Stimulated activated naive B cell treated with anti-CD40 and anti-IgM and Interleukin-4, amounts not matched to agents 10 μg/mL and 1 μg/mL and 100 μg/mL, for 72 hours (primary cell): ENCODE data around the gene ATP2B2.

ENCODE experiments used
- ATAC-seq, 2 donors: fragments of 150-1000 bp; cut with Tn5 transposase; replicated peaks; 2 replicates each; pipeline ENCODE4 v1.10.0; 2021; ENCODE audit warnings: moderate library complexity in 1 of 2
- DNase-seq: peaks from one replicate; pipeline ENCODE4 v3.0.0; 2021
- H3K27ac Mint-ChIP-seq: one replicate; pipeline ENCODE4 v1.8.0; 2022; ENCODE audit warnings: mild to moderate bottlenecking, mixed read lengths
- H3K27me3 Mint-ChIP-seq, 2 donors: one replicate each; pipeline ENCODE4 v1.8.0; 2022; ENCODE audit warnings: mixed read lengths in 2 of 2
- H3K36me3 Mint-ChIP-seq, 2 donors: one replicate each; pipeline ENCODE4 v1.8.0; 2022; ENCODE audit warnings: mixed read lengths in 2 of 2, mild to moderate bottlenecking in 1 of 2
- H3K4me1 Mint-ChIP-seq, 2 donors: one replicate each; pipeline ENCODE4 v1.8.0; 2022; ENCODE audit warnings: mixed read lengths in 2 of 2, mild to moderate bottlenecking in 1 of 2
- H3K4me3 Mint-ChIP-seq, 2 donors: one replicate each; pipeline ENCODE4 v1.8.0; 2022; ENCODE audit warnings: mild to moderate bottlenecking in 2 of 2, mixed read lengths in 2 of 2, moderate library complexity in 1 of 2
- H3K9me3 Mint-ChIP-seq, 2 donors: one replicate each; pipeline ENCODE4 v1.8.0; 2022; ENCODE audit warnings: mixed read lengths in 2 of 2, mild to moderate bottlenecking in 1 of 2

The ATP2B2 gene

DNA sequence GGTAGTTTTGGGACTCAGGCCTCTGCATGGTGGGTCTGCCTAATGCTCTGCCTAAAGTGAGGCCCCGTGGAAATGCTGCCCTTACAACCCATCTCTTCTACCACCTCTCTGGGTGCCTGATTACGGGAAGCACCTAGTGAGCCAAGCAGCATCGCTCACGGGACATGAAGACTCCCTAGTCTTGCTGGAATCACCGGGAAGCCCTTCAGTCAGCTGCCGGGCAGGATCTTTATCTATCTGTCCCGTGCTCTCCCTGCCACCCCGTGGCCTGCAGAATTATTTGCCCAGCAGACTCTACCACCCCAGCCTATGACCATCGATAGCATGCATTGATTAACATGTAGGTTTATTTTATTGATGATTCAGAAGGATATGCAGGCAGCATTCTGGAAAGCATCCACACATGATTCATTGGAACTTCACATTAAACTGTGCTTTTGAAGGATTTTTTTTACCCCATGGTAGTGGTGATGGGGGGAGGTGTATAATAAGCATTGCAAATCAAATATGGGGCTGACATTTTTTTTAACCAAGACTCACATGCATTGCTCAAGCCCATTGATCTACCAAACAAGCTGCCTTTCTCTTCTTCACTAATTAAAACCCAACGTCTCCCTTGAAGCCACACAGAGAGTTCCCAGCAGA lies 63.1 kb downstream of the ATP2B2 start:
- Mint-ChIP-seq H3K27me3 (peaks cover 0 to 7% of the 10 kb centered on the region in 2 donors), H3K36me3 (no peaks in the 10 kb centered on the region), H3K4me1 (peaks cover 34 to 35% of the 10 kb centered on the region in 2 donors), H3K27ac (no peak overlapping the region), H3K4me3 (no peak overlapping the region), H3K9me3 (peaks cover 3 to 4% of the 10 kb centered on the region in 2 donors)
- ATAC-seq (no peak), DNase-seq (no peak)

DNA sequence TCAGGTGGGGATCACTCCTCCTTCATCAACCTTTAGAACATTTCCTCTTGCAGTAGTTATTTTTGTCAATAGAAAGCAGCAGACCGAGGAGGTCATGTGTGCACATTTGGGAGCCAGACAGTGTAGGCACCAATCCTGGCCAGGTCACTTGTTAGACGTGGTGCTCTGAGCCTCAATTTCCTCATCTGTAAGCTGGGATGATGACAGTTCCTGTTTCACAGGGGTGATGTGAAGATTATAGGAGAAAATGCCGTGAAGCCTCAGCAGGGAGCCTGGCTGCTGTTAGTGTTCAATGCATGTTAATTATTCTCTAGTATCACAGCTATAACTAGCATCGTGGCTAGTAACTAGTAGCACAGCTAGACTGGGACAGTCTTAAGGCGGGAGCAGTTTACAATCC lies 64.7 kb downstream of the ATP2B2 start:
- Mint-ChIP-seq H3K4me3 (no peak overlapping the region), H3K27ac (peak overlapping the region; percentile 43), H3K4me1 (peaks cover 43 to 45% of the 10 kb centered on the region in 2 donors), H3K36me3 (no peaks in the 10 kb centered on the region), H3K27me3 (peaks cover 0 to 7% of the 10 kb centered on the region in 2 donors), H3K9me3 (peaks cover 3 to 4% of the 10 kb centered on the region in 2 donors)
- ATAC-seq (no peak), DNase-seq (no peak)

DNA sequence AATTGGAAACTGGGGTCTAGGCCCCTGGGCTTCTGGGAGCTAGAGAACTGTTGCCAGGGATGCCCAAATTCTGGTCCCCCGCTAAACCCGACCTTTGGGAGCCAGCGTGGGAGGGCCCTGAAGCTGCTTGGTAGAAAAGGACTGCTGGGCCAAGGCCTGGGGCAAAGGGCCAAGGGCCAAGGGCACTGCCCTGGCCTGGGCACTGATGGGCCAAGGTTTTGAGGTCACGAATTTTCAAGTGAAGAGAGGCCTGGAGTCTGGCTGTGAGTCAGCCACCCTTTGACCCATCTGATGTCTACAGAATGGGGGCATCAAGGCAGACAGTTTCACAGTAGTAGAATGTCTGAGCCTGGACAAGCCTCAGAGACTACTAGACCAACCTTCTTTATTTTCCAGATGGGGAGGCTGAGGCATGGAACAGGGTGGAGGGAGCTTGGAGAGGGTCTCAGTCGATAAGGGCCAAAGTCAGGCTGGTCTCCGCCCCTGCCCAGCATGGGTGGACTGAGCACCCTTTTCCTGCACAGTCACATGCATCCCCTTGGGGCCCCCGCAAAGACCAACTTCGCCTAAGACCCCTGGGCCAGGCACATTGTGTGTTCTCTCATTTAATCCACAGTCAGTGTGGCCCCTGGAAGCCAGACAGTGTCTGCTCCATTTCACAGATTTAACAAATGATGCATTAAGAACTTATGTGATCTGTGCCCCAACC lies 66.3 kb downstream of the ATP2B2 start:
- Mint-ChIP-seq H3K4me1 (peaks cover 38 to 45% of the 10 kb centered on the region in 2 donors), H3K27me3 (no peaks in the 10 kb centered on the region), H3K27ac (no peak overlapping the region), H3K4me3 (no peak overlapping the region), H3K9me3 (peaks cover 3 to 4% of the 10 kb centered on the region in 2 donors), H3K36me3 (no peaks in the 10 kb centered on the region)
- ATAC-seq (no peak), DNase-seq (no peak)

DNA sequence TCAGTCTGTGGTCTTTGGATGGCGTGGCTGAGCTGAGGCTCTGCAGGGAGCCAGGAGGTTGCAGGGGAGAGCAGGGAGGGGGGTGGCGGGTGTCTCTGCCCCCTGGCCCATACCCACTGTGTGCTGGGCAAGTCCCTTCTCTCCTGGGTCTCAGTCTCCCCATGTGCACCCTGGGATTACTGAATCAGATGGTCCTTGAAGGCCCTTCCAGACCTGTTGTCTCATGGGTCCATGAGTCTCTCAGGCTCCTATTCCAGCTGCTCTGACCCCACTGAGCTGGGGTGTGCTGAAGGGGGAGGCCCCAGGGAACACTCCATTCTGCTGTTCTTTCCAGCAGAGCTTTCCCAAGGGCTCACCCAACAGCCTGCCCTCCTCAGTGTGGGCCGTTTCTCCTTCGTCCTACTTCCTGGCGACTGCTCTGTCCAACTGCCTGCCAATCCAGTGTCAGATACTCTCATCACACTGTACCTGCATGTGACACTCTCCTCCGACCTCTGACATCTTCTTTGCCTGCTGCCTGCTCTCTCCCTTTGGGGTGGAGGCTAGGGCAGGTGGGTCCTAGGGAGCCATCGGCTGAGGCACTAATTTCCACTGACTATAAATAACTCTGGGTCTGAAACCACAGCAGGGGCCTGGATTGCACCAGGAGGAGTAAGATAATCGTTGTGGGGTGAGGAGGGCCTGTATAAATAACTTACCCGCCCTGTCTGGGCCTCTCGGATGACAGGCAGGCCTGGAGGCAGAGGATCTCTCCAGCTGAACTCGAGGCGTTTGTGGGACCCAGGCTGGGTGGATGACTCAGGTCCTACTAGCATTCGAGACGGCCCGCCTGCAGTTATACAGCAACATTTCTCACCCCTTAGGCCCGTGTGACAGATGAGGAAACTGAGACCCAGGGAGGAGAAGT lies 67.1 kb downstream of the ATP2B2 start:
- no peaks in the 10 kb centered on the region for H3K27me3 Mint-ChIP-seq
- peaks cover 2 to 3% of the 10 kb centered on the region in 2 donors for H3K9me3 Mint-ChIP-seq
- peaks cover 37 to 43% of the 10 kb centered on the region in 2 donors for H3K4me1 Mint-ChIP-seq
- no peaks in the 10 kb centered on the region for H3K36me3 Mint-ChIP-seq
- DNase-seq (no peak), ATAC-seq (peak; percentile 15)
- H3K4me3 Mint-ChIP-seq = no peak overlapping the region
- no peak overlapping the region for H3K27ac Mint-ChIP-seq

DNA sequence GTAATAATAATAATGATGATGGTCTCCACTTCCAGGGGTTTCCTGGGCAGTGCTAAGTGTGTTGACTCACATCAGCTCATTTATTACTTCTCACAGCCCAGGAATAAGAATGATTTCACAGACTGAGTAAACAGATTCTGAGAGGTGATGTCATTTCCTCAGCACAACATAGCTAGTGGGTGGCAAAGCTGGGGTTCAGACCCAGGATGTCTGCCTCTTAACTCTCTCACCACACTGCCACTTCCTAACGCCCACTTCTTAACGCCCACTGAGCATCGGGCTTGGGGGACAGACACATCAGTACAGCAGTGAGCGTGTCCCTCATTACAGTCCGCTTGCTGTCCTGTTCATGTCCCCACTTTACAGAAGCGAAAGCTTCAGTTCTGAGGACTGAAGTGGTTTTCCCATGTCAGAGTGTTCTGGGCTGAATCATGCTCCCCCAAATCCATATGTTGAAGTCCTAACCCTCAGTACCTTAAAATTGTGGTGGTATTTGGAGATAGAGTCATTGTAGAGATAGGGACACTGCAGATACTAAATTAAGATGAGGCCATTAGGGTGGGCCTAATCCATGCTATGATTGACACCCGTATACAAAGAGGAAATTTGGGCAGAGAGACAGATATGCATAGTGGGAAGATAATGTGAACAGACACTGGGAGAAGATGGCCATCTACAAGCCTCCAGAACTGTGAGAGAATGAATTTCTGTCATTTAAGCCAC lies 68.0 kb downstream of the ATP2B2 start:
- Mint-ChIP-seq H3K9me3 (no peaks in the 10 kb centered on the region), H3K4me3 (peak overlapping the region in 1 of 2 donors; percentile 30), H3K36me3 (no peaks in the 10 kb centered on the region), H3K27ac (peak overlapping the region; percentile 56), H3K27me3 (no peaks in the 10 kb centered on the region), H3K4me1 (peaks cover 35 to 40% of the 10 kb centered on the region in 2 donors)
- ATAC-seq (peak; percentile 86 to 88), DNase-seq (peak; percentile 43)

DNA sequence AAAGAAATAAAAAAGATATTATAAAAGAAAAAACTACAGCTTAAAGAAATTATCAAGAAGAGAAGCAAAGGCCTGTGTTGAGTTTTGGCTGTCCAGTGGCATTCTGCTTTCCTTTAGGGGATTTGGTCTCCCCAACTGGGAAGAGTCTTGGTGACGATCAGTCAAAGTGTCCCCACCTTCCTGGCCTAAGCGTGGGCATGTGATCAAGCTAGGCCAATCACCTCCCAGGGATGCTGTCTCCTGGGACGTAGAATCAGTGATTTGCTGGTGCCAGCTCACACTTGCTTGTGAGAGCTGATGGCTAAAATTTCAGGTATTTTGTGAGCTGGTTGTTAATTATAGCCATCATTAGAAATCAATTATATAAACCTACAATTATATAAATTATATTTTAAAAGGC lies 69.5 kb downstream of the ATP2B2 start:
- Mint-ChIP-seq H3K27me3 (no peaks in the 10 kb centered on the region), H3K4me3 (no peak overlapping the region), H3K36me3 (no peaks in the 10 kb centered on the region), H3K9me3 (no peaks in the 10 kb centered on the region), H3K27ac (no peak overlapping the region), H3K4me1 (peaks cover 35% of the 10 kb centered on the region in 2 donors)
- DNase-seq (no peak), ATAC-seq (no peak)

DNA sequence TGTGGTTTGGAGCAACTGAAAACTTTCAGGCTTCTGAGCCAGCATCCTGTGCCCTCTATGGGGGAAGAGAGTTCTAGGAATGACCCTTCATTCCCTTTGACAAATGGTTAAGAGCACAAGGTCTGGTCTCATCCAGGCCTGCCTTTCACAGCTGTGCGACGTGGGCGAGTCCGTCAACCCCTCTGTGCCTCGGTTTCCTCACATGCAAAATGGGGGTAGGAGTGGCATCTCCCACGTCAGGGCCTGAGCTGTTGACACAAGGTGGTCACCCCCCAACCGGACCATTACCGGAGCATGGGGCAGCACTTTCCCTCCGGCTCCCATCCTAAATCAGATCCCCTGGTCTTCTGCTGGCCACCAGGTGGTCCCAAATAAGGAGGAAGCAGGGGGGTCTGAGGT lies 70.4 kb downstream of the ATP2B2 start:
- Mint-ChIP-seq H3K27ac (no peak overlapping the region), H3K4me3 (no peak overlapping the region), H3K27me3 (no peaks in the 10 kb centered on the region), H3K4me1 (peaks cover 26 to 28% of the 10 kb centered on the region in 2 donors), H3K9me3 (no peaks in the 10 kb centered on the region), H3K36me3 (no peaks in the 10 kb centered on the region)
- ATAC-seq (no peak), DNase-seq (no peak)

DNA sequence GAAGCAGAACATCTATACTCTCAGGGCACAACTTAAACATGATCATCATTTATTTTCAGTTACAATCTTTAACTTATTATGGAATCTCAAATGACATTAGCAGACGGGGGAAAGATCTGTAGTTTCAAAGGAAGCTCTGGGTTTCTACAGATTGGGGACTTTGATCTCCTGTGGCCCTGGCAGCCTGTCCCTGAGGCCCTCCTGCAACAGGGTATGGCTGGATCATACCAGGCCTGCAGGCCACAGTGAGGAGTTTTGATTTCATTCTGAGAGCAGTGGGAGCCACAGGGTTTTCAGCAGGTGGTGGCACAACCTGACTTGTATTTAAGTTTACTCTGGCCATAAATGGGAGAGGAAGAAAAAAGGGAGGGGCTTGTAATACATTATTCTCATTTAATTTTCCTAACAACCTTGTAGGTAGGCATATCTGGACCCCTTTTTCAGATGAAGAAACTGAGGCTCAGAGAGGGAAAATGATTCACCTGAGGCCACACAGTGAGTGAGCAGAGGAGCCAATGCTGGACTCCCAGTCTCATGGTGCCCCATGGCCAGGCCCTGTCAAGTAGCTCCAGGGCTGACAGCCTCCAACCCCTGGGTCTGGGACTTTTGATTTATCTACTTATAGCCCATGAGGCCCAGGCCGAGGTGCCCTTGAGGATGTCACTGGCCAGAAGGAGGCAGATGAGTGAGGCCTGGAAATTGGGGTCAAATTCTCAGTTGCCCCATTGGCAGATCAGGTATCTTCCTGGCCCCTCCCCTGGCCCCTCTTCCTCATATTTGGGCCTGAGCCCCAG lies 71.0 kb downstream of the ATP2B2 start:
- H3K4me3 Mint-ChIP-seq = no peak overlapping the region
- no peak for ATAC-seq
- H3K27ac Mint-ChIP-seq = no peak overlapping the region
- H3K36me3 Mint-ChIP-seq = no peaks in the 10 kb centered on the region
- DNase-seq = no peak
- no peaks in the 10 kb centered on the region for H3K9me3 Mint-ChIP-seq
- no peaks in the 10 kb centered on the region for H3K27me3 Mint-ChIP-seq
- H3K4me1 Mint-ChIP-seq = peaks cover 25 to 28% of the 10 kb centered on the region in 2 donors

DNA sequence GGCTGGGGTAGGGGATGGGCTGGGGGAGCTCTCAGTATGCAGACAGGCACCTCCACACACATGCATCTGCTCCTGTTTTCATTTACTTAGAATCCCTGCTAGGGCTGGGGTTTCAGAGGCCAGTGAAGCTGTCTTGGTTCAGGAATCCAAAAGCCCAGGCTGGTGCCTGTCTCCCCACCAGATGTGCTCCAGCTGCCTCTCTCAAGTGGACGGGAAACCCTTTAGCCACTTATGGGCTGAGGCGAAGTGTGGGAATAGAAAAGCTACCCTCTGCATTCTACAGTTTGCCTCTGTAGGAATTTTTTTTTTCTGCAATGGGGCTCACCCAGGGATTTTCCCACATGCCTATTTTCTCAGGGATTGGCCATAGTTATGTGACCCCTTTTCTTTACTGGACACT lies 72.5 kb downstream of the ATP2B2 start:
- H3K4me3 Mint-ChIP-seq = no peak overlapping the region
- no peak for ATAC-seq
- H3K27ac Mint-ChIP-seq = no peak overlapping the region
- no peaks in the 10 kb centered on the region for H3K9me3 Mint-ChIP-seq
- peaks cover 14 to 18% of the 10 kb centered on the region in 2 donors for H3K4me1 Mint-ChIP-seq
- H3K36me3 Mint-ChIP-seq = no peaks in the 10 kb centered on the region
- DNase-seq = no peak
- peaks cover 5% of the 10 kb centered on the region in 2 donors for H3K27me3 Mint-ChIP-seq

DNA sequence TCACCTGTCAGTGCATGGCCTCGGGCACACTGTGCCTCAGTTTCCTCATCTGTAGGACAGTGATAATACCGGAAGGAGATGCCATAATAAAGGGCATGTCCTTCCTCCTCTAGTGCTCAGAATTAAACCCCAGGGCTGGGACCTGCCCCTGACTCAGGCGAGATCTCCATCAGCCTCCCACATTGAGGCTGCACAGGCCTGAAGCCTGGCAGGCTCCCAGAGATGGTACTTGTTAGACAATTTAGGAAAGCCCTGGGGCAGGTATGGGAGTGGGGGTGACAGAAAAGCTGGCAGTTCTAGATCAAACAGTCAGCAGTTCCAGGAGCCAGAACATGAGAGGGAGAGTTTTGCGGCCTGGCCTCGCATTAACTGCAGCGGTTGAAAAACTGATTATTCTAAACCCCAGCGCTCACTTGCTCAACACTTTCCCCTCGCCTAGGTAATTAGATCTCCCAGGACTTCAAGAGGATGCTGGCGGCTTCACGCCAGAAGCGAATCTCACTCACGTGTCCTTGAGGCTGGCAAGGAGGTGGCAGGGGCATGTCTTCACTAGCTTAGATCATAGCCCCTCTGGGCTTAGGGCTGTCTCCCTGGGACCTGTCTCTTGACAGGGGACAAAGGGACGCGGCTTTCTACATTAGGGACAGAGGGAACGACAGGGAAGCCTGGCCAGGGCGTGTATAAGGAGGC lies 73.1 kb downstream of the ATP2B2 start:
- Mint-ChIP-seq H3K4me3 (no peak overlapping the region), H3K36me3 (no peaks in the 10 kb centered on the region), H3K4me1 (peaks cover 9 to 11% of the 10 kb centered on the region in 2 donors), H3K9me3 (no peaks in the 10 kb centered on the region), H3K27me3 (peaks cover 5% of the 10 kb centered on the region in 2 donors), H3K27ac (peak overlapping the region; percentile 66)
- DNase-seq (no peak), ATAC-seq (no peak)

DNA sequence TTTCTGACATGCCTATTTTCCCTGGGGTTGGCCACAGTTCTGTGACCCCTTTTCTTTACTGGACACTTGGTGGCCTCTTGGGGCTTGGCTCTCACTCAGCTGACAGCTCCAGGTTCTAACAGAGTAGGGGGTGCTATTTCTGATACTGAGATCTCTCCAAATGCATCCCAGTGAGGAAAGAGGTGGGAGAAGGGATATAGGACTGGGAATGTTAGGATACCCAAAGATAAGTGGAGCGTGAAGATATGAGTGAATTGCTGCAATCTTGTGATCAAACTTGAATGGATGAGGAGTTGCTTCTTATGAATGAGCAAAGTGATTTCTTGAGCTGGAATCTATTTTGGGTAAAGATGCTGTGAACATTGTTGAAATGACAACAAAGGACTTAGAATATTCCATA lies 74.6 kb downstream of the ATP2B2 start:
- no peak overlapping the region for H3K27ac Mint-ChIP-seq
- H3K27me3 Mint-ChIP-seq = peaks cover 5% of the 10 kb centered on the region in 2 donors
- H3K4me3 Mint-ChIP-seq = no peak overlapping the region
- no peak for ATAC-seq
- DNase-seq = no peak
- H3K4me1 Mint-ChIP-seq = no peaks in the 10 kb centered on the region
- H3K9me3 Mint-ChIP-seq = no peaks in the 10 kb centered on the region
- H3K36me3 Mint-ChIP-seq = no peaks in the 10 kb centered on the region

DNA sequence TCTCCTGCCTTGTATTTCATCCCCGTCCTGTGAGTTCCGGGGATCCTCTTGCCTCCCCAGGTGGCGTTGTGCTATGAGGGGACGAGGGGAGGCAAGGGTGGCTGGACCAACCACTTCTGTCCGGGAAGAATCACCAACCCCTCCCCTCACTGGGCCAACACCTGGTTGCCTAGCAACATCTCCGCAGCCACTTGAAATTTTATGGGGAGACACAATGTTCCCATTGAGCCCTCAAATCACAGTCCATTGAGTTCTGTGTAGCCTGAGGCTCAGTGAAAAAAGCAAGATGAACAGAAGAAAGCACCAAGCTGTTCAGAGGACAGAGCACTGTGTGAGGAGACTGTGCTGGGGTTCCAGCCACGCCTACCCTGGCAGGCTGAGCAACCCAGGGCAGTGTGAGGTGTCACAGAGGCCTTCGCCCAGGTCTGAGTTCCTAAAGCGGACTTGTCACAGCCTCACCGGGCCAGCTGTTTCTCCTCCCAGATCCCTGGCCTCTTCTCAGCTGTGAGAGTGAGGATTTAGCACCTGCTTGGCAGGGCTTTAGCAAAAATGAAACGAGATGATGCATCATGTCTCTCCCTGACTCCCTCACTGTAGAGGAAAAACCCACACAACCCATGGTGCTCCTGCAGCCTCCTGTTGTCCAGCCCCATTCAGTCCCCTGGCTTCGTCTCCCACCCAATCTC lies 76.8 kb downstream of the ATP2B2 start:
- Mint-ChIP-seq H3K27ac (no peak overlapping the region), H3K9me3 (no peaks in the 10 kb centered on the region), H3K4me3 (no peak overlapping the region), H3K4me1 (no peaks in the 10 kb centered on the region), H3K36me3 (no peaks in the 10 kb centered on the region), H3K27me3 (peaks cover 5% of the 10 kb centered on the region in 2 donors)
- DNase-seq = no peak
- no peak for ATAC-seq
